Mesenteric fat pad (tissue), 1 donor: ENCODE data around the gene SIGLEC10. TPM values are rescaled to one million over a fixed set of nuclear protein-coding genes. Genes with fewer than 3 reads are reported as not detected.
"Not testable (repeated sequence)": the region's sequence is repeated elsewhere in the genome, so short reads cannot be mapped to it uniquely, and the experiment has no call there.

Experiments
- DNase-seq: peaks from one replicate; pipeline ENCODE4 v3.0.0-alpha.2; 2020; ENCODE audit warnings: low spot score
- long read RNA-seq: library from polyadenylated mRNA; unstranded; transcript quantifications from one replicate; pipeline ENCODE4 v2.0.0, GENCODE V29; 2020
- total RNA-seq: library from RNA; stranded (reverse); fragmentation: NEBNext Ultra II Directional; extraction: Animal tissue kit (Norgen Biotek cat#: 25700); gene quantifications from one replicate; pipeline ENCODE4 v1.2.1, GENCODE V29; 2021
- donor health status: DM: yes; HTN: yes; CAD: no.

Gene SIGLEC10, protein sequence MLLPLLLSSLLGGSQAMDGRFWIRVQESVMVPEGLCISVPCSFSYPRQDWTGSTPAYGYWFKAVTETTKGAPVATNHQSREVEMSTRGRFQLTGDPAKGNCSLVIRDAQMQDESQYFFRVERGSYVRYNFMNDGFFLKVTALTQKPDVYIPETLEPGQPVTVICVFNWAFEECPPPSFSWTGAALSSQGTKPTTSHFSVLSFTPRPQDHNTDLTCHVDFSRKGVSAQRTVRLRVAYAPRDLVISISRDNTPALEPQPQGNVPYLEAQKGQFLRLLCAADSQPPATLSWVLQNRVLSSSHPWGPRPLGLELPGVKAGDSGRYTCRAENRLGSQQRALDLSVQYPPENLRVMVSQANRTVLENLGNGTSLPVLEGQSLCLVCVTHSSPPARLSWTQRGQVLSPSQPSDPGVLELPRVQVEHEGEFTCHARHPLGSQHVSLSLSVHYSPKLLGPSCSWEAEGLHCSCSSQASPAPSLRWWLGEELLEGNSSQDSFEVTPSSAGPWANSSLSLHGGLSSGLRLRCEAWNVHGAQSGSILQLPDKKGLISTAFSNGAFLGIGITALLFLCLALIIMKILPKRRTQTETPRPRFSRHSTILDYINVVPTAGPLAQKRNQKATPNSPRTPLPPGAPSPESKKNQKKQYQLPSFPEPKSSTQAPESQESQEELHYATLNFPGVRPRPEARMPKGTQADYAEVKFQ
- total RNA-seq, result 5.2 TPM
- long read RNA-seq, partial matches to known transcripts, result 6 of 16 reads
- long read RNA-seq, other reads (novel, unspliced or antisense), result 6 of 16 reads

DNA sequence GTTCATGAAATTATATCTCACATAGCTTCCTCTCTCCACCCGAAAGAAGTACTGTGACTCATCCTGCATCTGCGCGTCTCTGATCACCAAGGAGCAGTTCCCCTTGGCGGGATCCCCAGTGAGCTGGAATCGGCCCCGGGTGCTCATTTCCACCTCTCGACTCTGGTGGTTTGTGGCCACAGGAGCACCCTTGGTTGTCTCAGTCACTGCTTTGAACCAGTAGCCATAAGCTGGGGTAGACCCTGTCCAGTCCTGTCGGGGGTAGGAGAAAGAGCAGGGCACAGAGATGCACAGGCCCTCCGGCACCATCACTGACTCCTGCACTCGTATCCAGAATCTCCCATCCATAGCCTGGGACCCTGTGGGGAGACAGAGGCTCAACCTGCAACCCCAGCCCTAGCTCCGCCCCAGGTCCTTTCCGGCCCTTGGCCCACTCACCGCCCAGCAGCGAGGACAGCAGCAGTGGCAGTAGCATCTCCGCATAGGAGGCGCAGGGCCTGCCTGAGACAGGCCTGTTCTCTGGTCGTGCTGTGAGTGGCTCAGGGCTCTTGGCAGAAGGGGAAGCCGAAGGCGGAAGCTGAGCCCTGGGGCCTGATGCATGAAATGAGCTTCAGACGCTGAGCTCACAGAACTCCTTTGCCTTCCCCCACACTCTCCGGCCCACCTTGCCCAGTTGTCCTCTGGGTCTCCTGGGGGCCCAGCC is at the start of gene SIGLEC10:
SIGLEC10 (minus strand) TSS at position 536 of the 703 bp plus-strand sequence; CDS start at position 475, 61 bp downstream.
- DNase-seq, result no peak

DNA sequence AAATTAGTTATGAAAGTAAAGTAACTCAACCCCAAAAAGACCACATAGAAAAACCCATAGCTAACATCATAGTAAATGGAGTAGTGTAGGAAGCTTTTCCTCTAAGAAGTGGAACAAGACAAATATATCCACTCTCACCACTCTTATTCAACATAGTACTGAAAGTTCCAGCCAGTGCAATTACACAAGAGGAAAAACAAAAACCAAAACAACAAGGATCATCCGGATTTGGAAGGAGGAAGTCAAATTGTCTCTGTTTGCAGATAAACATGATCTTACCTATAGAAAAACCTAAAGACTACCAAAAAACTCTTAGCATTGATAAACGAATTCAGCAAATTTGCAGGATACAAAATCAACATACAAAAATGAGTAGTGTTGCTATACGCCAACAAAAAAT is 49.3 kb upstream of the SIGLEC10 start:
- no peak for DNase-seq

DNA sequence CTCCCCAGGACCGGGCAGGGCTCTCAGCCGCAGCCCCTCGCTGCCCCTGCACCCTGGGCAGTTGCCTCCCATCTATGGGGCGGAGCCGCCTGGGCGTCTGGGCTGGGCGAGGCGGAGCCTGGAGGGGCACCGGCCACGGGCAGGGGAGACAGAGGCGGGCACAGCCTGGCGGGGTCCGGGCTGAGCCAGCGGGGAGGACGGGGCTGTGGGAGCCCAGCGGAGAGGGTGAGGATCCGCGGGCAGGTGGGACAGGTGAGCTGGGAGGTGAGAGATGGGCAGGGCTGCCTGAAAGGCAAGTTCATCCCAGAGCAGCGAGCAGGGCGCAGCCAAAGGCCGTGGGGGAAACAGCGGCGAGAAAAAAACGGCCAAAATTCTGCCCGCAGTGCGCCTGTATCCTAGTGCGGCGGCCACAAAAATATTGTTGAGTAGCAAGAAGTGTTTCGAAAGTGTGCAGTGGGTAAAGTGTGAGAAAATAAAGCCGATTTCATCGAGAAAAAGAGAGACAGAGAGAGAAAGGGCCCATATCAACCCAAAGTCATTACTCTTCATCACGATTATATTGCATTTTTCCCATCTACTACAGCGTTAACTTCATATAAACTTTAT is 46.6 kb upstream of the SIGLEC10 start:
- not testable (repeated sequence) for DNase-seq

DNA sequence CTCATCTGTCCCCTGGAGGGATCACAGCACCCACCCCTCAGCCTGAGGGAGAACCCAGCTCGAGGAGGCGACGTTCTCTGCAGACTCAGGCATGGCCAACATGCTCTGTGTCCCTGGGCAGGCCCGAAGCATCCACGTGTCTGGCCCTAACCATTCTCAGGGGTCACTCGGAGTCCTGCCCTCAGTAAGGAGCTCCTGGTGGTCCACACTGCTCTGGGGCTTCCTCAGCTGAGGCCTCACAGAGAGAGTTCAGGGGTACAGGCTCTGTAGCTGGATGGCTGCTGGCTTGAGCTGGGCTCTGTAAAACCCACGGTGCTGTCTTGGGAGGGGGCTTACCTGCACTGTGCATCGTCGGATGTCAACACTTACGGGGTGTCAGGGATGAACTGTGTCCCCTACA is 45.2 kb upstream of the SIGLEC10 start:
- DNase-seq, result no peak

DNA sequence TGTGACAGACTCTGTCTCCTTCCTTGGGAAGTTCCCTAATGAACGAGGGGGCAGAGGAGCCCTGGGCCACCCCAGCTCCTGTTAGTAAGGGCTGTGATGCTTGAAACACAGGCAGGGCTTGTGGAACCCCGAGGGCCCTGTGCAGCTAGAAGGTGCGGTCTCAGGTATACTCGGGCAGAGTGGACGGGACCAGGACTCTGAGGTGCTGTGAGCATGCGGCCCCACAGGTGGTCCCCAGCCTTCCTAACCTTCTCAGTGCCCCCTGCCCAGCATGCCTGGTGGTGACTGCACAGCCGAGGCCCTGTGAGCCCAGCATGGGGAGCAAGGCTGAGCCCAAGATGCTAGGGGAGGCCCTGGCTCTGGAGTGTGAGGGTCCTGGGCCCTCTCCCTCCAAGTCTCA is 44.8 kb upstream of the SIGLEC10 start:
- DNase-seq, result no peak

DNA sequence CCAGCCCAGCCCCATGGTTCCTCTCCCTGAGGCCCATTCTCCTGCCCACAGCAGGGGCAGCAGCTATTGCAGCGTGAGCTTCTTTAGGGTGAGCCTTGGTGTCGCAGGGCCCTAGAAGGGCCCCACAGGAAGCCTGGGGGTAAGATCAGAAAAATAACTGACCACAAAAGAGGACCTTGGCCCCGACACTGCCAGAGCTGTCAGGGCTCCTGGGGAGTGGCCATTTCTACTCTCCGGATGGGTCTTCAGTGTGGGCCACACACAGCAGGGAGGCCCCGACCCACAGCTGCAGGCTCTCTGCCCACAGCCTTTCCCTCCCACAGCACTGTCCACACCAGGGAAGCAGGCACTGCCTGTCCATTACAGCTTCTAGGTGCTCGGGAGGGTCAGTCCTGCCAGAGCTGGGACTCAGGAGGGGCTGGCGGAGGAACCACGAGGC is 44.3 kb upstream of the SIGLEC10 start:
- DNase-seq, result no peak

DNA sequence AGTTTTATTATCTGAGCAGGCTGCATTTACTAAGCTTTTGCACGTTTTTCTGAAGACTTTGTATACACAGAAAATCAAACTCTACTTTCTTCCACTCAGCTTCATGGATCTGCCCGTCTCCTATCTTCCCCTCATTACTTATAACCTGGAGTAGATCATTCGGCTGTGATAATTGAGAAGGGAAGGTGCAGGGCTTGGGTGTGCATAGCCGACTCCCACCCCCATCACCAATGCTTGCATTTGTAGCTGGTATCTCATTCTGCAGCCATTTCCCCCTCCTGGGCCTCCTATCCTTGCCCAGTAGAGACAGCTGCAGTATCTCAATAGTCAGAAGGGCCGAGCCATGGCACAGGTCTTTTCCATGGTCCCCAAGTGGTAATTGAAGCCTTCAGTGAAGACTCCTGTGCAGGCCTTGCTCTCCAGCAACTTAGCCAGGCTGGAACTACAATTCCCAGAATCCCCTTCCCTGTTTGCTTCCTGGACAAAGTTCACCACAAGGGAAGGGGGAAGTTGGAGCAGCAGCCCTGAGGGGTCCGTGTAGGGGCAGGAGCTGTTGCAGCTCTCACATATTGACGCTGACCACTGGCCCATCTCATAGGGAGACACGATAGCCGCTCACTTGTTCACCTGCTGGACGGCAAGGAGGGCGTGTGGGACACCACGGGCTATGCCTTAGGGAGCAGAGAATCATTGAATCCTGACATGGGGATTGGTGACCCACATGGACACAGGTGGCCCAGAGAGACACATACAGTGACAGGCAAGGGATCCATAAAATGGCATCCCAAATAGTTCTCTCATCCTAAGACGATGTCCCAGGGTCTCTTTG is 42.9 kb upstream of the SIGLEC10 start:
- DNase-seq, result no peak

DNA sequence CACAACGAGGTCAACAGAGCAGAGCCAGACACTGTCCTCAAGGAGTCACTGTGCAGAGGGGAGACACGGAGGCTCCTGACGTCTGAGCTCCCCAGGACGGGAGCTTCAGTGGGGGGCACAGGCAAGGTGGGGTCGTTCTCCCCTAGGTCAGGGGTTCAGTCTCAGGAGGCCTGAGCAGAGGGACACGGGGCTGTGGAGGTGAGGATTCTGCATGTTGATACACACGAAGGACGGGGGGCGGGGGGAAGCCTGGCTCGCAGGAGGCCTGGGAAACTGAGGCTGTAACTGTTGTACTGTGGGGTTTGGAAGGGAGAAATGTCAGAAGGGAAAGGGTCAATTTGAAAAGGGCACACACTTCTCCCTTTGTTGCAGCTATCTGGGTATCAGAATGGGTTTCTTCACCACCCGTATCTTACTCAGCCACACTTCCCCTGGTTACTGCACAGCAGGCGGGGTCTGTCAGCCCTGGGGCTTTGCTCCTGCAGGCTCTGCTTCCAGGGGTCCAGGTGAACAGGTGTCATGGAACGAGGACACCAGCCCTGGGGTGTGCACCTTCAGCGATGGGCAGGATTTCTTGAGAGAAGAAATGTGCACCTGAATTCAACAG is 41.6 kb upstream of the SIGLEC10 start:
- no peak for DNase-seq

DNA sequence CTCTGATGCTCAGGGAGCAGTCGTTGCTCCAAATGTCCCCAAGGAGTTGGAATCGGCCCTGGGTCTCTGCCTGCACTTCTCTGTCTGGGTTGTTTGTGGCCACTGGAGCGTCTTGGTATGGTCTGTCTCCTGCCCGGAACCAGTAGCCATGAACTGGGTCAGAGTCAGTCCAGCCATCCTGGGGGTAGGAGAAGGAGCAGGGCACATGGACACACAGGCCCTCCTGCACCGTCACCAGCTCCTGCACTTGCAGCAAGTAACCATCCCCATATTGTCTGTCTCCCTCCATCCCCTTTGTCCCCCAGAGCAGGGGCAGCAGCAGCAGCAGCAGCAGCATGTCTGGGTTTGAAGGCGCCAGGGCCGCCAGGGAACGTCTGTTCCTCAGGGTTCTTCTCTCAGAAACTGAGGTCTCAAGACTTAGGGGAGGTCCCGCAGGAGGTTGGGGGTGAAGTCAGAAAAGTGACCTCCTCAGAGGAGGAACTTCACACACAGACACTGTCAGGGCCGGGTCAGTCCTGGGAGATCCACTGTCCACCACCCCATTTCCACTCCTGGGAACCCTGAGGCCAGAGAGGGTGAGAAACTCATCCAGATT is 40.7 kb upstream of the SIGLEC10 start, which contains the start of gene SIGLEC8:
SIGLEC8 (minus strand) TSS at position 404 of the 595 bp plus-strand sequence; CDS start at position 337, 67 bp downstream.
- DNase-seq, result no peak

DNA sequence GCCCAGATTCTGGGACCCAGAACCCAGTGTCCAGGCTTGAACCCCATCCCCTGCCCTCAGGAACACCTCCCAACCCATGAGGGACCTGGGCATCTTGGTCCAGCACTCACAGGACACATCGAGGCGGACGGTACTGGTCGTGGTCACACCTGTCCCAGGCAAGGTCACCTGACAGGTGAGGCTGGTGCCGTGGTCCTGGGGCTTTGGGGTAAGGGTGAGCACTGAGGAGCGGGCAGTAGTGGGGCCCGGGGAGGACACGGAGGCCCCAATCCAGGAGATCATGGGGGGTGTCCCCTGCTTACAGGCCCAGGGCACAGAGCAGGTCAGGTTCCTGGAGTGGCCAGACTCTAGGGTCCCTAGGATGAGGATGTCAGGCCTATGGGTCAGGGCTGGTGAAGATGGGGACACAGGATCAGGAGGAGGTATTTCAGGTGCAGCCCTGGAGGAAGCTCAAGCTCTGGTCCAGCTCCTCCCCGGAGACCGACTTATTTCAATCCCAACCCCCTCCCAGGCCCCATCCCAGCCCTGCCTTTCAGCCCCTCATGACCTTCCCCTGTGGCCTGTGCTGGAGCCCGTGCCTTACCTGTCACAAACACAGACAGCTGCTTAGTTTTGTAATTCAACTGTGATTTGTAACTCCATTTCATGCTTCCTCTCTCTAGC is 40.0 kb upstream of the SIGLEC10 start:
- DNase-seq, result no peak

DNA sequence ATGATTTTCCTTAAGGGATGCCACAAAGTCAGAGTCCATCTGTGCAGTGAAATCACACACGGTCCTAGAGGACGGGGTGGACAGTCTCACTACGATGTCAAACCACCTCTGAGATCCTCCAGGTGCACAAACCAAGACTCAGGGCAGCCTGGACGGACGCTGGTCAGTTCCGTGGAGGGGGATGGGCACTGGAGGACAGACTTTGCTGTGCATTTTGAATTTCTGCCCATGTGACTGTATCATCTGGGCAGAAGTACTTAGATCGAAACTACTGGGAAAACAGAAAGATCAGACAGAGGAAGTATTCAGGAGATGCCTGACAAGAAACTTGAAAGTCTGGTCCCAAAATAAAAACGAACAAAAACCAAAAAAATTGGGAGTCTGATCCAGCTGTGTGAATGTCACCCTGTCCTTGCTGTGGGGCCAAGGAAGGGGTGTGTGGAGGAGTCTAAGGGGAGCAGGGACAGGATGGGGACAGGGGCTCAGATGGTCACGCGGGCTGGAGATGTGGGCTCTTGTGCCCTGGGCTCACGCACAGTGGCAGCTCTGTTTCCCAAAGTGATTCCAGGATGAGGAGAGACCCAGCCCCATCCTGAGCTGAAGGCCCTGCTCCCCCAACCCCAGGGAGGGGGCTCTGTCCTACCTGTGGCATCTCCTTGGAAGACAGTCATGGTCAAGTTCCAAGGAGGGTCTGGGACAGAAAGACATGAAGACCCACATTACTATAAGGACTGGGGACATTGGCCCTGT is 39.3 kb upstream of the SIGLEC10 start:
- no peak for DNase-seq

DNA sequence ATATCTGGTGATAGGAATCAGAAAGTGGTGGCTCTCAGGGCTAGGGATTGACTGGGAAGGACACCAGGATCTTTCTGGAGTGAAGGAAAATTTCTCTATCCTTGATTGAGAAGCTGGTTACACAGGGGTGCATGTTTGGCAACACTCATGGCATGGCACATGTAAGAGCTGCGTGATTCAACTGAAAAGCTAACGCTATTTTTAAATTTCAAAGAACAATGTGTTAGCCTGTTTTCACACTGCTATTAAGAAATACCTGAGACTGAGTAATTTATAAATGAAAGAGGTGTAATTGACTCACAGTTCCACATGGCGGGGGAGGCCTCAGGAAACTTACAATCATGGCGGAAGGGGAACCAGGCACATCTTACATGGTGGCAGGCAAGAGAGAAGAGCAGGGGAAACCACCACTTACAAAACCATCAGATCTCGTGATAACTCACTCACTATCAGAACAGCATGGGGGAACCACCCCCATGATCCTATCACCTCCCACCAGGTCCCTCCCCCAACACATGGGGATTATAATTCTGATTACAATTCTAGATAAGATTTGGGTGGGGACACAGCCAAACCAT is 33.4 kb upstream of the SIGLEC10 start:
- DNase-seq, result peak; percentile 39

DNA sequence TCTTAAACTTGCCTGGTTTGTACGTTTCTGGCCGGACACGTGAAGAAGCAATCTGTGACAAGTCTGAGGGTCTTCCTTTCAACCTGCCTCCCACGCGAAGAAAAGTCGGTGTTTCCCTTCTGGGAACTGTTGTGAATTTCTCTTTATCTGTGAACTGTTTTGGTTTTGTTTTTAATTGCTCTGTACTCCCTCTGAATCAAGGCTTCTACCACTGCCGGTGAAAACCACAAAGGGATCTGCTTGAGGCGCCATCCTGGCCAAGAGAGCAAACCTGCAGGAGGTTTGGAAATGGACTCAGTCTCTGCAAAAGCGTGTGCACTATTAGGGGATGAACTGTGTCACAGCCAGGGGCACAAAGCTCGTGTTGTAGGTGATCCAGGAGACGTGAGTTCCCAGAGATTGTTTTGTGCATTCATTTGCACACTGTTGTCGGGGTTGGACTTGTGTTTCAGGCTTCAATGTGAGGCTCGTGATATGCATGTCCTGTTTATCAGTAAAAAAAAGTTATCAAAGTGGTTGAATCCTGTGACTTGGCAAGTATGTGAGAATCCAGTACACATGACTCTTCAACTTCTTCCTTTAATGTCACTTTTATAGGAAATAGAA is 31.1 kb upstream of the SIGLEC10 start:
- peak; percentile 35 for DNase-seq

DNA sequence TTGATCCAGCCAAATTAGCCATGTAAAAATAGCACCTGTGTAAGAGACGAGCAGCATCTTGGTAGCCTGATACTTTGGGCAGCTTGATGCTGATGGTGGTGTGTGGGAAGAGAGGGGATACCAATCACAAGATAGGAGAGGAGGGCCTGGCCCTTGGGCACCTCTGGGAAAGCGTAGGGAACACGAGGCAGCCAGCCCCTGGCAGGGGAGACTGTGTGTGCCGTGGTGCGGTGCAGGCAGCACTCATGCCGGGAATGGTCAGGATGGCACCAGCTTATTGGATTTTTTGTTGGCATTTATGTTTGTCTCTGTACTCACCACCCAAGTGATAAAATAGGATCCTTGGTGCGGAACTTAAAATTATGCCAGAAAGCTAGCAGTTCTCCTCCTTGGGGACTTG is 30.6 kb upstream of the SIGLEC10 start:
- peak; percentile 49 for DNase-seq

DNA sequence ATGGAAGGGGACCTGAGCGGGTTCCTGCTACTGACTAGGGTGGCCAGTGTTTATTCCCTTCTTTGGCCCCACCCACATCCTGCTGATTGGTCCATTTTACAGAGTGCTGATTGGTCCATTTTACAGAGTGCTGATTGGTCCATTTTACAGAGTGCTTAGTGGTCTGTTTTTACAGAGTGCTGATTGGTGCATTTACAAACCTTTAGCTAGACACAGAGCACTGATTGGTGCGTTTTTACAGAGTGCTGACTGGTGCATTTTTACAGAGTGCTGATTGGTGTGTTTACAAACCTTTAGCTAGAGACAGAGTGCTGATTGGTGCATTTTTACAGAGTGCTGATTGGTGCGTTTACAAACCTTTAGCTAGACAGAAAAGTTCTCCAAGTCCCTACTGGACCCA is 30.1 kb upstream of the SIGLEC10 start:
- not testable (repeated sequence) for DNase-seq

DNA sequence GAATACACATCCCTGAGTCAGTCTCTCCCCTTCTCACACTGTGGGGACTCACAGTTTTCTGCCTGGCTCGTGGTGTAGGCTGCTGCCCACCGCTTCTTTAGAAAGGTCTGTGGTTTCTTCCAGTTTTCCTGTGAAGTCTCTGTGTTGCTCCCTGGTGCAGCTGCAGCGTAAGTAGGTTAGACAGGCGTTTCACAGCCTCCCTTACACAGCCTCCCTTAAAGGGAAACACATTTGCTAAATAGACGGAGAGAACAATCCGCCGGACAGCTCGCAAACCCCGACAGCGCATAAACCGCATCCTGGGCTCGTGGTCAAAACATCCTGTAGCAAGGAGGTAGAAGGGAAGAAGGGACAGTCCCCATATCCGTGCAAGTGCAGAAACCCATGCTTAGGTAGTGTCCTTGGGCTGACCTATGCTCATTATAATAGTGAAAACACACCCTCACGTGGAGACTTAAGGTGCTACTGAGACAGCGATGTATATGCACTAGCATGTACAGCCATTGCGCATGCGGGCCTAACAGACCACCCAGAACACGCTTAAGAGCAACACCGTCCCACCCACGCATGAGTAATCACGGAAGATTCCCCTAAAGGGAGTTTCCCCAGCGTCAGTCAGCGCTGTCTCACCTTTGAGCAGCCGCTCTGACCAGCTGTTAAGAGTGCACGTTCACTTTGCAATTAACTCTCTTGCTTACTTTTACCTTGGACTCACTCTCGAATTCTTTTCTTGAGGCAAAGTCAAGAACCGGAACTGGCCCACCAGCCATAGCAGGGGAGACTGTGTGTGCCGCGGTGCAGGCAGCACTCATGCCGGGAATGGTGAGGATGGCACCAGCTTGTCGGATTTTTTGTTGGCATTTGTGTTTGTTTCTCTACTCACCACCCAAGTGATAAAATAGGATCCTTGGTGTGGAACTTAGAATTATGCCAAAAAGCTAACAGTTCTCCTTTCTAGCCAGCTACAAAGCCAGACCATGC is 24.3 kb upstream of the SIGLEC10 start:
- peak; percentile 69 for DNase-seq
